Measurements from ENCODE around the gene FRYL. TPM values are rescaled to one million over a fixed set of nuclear protein-coding genes. Genes with fewer than 3 reads are reported as not detected.

The FRYL gene
- total RNA-seq, 1 donor from 2014 or later, result 65.5 TPM

GRCh38 chr4:48791313-48791712, 11.2 kb upstream of the FRYL start:
- no peak overlapping the region for H3K27ac Mint-ChIP-seq
- no peaks in the 10 kb centered on the region for H3K27me3 Mint-ChIP-seq
- H3K9me3 Mint-ChIP-seq (ENCODE audit: low read depth), result no peaks in the 10 kb centered on the region
- TF ChIP-seq CTCF (IDR thresholded peaks at IDR 0.05; ENCODE audit: unreplicated experiment), result no peak
- no peaks in the 10 kb centered on the region for H3K36me3 Mint-ChIP-seq (ENCODE audit: insufficient read depth)
- no peak overlapping the region for H3K4me3 Mint-ChIP-seq (ENCODE audit: low read depth)
- no peak for DNase-seq (ENCODE audit: low spot score, unreplicated experiment)
- H3K4me1 Mint-ChIP-seq (ENCODE audit: low read depth), result peaks cover 4% of the 10 kb centered on the region

- DNase-seq (ENCODE audit: low spot score, unreplicated experiment), result no peak
- Mint-ChIP-seq H3K9me3 (ENCODE audit: low read depth) (no peaks in the 10 kb centered on the region), H3K4me3 (ENCODE audit: low read depth) (no peak overlapping the region), H3K27ac (no peak overlapping the region), H3K4me1 (ENCODE audit: low read depth) (peaks cover 4% of the 10 kb centered on the region), H3K27me3 (no peaks in the 10 kb centered on the region), H3K36me3 (ENCODE audit: insufficient read depth) (no peaks in the 10 kb centered on the region)
- no peak for TF ChIP-seq CTCF (IDR thresholded peaks at IDR 0.05; ENCODE audit: unreplicated experiment)
Measured at GRCh38 chr4:48790561-48790960, 10.5 kb upstream of the FRYL start.

- no peak overlapping the region for H3K4me3 Mint-ChIP-seq (ENCODE audit: low read depth)
- TF ChIP-seq CTCF (IDR thresholded peaks at IDR 0.05; ENCODE audit: unreplicated experiment), result no peak
- H3K9me3 Mint-ChIP-seq (ENCODE audit: low read depth), result no peaks in the 10 kb centered on the region
Measured at GRCh38 chr4:48787056-48787455, 7.0 kb upstream of the FRYL start.

GRCh38 chr4:48786549-48786948, 6.5 kb upstream of the FRYL start:
- no peaks in the 10 kb centered on the region for H3K27me3 Mint-ChIP-seq
- H3K4me1 Mint-ChIP-seq (ENCODE audit: low read depth), result peaks cover 4% of the 10 kb centered on the region
- DNase-seq (ENCODE audit: low spot score, unreplicated experiment), result no peak
- H3K36me3 Mint-ChIP-seq (ENCODE audit: insufficient read depth), result no peaks in the 10 kb centered on the region
- no peak for TF ChIP-seq CTCF (IDR thresholded peaks at IDR 0.05; ENCODE audit: unreplicated experiment)
- no peak overlapping the region for H3K27ac Mint-ChIP-seq
- H3K9me3 Mint-ChIP-seq (ENCODE audit: low read depth), result no peaks in the 10 kb centered on the region
- no peak overlapping the region for H3K4me3 Mint-ChIP-seq (ENCODE audit: low read depth)

More at GRCh38 chr4:48787056-48787455, 7.0 kb upstream of the FRYL start:
- H3K36me3 Mint-ChIP-seq (ENCODE audit: insufficient read depth), result no peaks in the 10 kb centered on the region
- no peaks in the 10 kb centered on the region for H3K27me3 Mint-ChIP-seq
- no peak overlapping the region for H3K27ac Mint-ChIP-seq
- H3K4me1 Mint-ChIP-seq (ENCODE audit: low read depth), result peaks cover 4% of the 10 kb centered on the region
- DNase-seq (ENCODE audit: low spot score, unreplicated experiment), result no peak

GRCh38 chr4:48785302-48785701, 5.2 kb upstream of the FRYL start:
- no peaks in the 10 kb centered on the region for H3K27me3 Mint-ChIP-seq
- H3K9me3 Mint-ChIP-seq (ENCODE audit: low read depth), result no peaks in the 10 kb centered on the region
- DNase-seq (ENCODE audit: low spot score, unreplicated experiment), result no peak
- H3K4me1 Mint-ChIP-seq (ENCODE audit: low read depth), result peaks cover 9% of the 10 kb centered on the region
- H3K27ac Mint-ChIP-seq, result no peak overlapping the region
- no peak overlapping the region for H3K4me3 Mint-ChIP-seq (ENCODE audit: low read depth)
- no peaks in the 10 kb centered on the region for H3K36me3 Mint-ChIP-seq (ENCODE audit: insufficient read depth)
- no peak for TF ChIP-seq CTCF (IDR thresholded peaks at IDR 0.05; ENCODE audit: unreplicated experiment)
